KG1 (cell line): ENCODE data around the gene ABCA2.

Experiments used
- DNase-seq: peaks from one replicate; lab custom pipeline; 2025; lab: John Stamatoyannopoulos, UW

The ABCA2 gene

DNA sequence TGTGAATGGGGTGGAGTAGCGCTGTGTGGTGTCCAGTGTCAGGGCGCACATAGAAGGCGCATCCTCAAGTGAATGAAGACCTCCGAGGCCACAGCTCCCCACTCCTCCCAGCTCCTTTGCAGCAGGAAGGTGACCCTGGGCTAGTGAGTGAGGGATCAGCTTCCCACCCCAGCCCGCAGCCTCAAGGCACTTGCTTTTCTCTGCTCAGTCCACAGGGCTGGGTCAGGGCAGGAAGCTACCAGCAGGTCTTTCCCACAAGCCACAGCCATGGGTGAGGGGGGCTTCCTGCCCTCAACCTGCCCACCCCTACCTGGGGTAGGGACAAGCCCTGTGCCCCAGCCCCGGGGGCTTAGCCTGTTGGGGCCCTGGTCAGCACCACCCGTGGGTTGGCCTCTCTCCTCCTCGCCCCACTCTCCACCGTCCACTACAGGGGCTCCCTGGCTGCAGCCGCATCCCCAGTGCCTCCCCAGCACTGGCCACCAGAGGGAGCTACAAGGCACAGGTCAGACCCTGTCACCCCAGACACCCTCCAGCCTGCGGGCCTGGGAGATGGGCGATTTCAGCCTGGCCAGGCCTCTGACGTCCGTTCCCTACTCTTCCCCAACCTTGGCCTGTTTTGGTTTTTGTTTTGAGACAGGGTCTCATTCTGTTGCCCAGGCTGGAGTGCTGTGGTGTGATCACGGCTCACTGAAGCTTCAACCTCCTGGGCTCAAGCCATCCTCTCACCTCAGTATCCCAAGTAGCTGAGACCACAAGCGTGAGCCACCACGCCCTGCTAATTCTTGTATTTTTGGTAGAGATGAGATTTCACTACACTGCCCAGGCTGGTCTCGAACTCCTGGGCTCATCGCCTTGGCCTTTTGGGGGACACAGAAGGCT is 1.3 kb upstream of the ABCA2 start:
- peak; percentile 88 for DNase-seq

DNA sequence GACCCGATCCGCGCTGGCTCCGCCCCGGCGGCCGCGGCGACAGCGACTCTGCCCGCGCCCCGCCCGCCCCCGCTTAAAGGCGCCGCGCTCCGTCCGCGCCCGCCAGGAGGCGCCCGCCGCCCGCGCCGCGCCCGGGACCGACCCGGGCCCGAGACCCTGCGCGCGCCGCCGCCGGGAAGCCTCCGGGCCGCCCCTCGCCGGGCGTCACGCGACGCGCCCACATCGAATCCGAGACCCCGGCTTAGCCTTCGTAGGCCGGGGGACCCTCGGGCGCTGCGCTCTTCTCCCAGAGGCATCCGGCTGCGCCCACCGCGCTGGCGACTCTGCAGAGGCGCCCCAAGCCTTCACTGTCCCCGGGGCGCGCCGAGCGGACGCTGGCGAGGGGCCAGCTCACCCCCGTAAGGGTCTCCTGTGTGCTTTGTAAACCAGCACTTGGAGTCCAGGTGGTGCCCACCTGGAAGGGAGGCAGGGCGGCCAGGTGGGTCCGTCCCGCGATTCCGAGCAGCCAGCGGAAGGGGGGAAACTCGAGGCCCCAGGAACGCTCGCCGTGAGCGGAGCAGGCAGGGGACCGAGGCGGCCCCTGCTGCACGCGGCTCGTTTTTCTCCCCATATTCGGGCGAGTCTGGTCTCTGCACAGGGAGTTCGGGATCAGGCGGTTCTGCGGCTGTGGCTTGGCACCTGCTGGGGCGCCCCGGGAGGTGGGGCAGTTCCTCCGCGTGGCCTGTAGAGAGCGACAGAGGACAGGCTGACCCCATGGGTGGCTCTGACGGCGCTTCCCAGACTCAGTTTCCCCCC is 423 bp upstream of the ABCA2 start:
- peak; percentile 72 for DNase-seq

DNA sequence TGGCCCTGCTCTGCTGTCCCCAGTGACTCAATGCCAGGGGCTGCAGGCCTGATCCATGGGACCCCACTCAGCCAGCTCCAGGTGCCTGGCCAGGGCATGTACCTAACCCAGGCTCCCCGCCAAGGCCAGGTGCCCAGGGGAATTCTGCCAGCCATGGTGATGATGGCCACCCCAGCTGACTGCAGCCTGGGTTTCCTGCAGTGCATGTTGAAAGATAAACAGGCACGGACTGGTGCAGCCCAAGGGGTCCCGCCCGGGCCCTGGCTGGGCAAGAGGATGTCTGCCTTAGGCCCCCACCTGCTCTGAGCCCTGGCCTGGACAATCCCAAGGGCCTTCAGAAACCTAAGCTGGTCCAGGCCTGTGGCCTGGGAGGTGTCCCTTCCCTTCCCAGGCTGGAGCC is 1.2 kb downstream of the ABCA2 start:
- no peak for DNase-seq

DNA sequence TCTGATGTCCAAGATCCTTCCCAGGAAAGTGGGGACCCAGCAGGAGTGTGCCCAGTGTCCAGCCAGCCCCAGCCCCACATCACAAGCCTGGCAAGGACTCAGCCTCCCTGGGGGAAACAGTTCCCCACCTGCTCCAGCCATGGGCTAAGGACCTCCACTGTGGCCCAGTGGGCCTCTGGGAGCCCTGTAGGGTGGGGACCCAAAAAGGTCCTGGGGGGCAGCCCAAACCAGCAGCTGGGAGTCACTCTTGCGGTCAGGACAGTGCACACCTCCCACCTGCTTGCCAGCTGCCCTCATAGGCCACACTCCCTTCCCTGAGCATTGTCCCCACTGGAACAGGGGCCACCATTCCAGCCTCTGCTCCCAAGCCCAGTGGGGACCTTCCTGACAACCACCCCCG is 1.7 kb downstream of the ABCA2 start:
- no peak for DNase-seq

DNA sequence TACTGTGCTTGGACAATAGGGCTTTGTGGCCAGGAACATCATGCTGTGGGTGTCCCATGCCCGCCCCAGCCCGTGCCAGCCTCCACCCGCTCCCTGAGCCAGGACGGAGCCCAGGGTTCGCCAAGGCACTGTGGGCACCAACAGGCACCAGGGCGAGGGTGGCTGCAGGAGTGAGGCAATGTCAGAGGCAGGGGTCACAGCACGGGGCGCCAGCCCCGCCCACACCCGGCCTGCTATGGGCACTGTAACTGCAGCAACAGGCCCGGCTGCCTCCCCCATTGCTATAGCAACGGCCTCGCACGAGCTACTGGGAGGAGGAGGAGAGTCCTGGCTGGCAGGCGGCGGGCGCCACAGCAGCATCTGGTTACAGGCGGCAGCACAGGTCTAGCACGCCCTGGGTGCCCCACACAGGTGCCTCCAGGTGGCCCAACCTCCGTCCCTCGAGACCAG is 2.5 kb downstream of the ABCA2 start:
- no peak for DNase-seq

DNA sequence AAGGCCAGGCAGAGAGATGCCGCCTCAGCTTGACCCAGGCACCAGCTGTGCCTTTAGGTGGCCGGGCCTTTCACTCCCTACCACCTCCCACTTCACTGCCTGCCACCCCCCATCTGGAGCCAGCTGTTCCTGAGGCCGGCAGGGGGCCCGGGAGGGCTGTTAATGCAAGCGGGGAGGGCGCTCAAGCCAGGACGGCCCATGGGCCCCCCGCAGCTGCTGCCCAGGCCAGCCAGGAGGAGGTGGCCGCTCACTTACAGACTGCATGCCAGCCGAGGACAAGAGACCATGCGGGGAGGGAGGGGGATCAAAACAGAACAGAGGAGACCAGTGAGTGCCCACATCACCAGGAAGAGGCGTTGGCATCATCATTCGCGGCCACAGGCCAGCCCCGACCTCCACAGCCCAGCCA is 4.5 kb downstream of the ABCA2 start:
- DNase-seq = no peak

DNA sequence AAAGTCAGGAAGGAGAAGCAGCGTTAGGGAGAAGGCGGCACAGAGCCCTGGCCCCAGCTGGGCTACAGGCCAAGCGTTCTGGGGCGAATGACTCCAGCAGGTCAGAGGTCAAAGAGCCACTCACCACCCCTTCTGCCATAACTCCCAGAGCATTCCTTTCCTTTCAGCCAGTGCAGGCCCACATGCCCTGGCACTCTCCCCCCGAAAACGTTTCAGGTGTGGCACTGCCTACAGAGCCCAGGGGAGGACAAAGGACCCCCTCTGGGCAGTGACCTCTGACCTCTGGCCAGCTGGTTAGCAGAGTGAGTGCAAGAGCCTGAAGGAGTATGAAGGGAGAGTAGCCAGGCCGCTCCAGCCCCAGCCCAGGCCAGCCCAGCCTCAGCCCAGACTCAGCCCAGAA is 4.9 kb downstream of the ABCA2 start:
- DNase-seq = no peak

DNA sequence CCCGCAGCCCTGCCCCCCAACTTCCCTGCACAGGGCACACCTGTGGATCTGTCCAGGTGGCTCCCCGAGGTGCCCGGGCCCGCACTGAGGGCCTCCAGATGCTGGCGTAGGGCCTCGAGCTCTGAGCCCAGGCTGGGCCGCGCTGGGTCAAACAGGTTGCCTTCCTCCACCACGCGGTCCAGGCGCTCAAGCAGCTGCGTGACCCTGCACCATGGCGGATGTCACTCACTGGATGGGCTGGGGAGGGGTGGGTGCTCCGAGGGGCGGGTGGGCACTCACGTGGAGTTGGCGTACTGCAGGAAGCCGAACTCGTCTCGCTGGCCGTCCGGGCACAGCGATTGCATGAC is 5.4 kb downstream of the ABCA2 start:
- DNase-seq = no peak

DNA sequence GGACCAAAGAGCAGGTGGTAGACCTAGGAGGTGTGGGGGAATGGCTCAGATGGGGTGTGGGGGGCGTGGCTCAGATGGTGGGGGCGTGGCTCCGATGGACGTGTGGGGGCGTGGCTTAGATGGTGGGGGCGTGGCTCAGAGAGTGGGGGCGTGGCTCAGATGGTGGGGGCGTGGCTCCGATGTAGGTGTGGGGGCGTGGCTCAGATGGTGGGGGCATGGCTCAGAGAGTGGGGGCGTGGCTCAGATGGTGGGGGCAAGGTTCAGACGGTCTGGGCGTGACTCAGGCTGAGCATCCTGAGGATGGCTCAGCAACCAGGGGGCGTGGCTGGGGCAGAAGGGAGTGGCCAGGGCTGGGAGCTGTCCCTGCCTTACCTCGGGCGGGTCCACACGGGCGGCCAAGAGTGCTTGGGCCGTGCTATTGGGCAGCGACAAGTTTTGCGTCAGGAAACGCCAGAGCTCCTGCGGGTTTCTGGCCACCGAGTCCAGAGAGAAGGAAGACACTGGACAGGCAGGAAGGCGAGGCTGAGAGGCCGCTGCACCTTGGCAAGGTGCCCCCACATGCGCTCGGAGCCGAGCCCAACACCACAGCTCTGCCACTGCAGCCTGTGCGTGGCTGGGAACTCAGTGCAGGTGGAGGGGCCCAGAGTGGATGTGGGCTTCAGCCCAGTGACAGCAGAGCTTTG is 5.9 kb downstream of the ABCA2 start:
- no peak for DNase-seq

DNA sequence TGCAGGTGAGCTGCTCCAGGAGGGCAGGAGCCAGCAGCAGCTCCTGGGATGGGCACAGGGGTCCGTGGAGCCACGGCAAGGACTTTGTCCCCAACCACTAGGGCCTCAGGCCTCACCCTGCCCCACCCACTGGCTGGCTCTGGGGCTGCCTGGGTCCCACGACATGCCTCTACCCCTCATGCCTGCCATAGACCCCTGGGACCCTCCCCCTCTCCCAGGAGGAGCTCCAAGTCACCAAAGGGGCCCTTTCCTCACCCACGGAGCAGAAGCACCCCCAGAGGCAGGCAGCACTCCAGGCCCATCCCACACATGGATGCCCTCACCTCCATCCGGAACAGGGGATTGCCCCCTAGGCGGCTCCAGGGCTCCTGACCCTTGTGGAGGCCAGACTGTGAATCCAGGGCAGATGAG is 6.5 kb downstream of the ABCA2 start:
- DNase-seq = no peak

DNA sequence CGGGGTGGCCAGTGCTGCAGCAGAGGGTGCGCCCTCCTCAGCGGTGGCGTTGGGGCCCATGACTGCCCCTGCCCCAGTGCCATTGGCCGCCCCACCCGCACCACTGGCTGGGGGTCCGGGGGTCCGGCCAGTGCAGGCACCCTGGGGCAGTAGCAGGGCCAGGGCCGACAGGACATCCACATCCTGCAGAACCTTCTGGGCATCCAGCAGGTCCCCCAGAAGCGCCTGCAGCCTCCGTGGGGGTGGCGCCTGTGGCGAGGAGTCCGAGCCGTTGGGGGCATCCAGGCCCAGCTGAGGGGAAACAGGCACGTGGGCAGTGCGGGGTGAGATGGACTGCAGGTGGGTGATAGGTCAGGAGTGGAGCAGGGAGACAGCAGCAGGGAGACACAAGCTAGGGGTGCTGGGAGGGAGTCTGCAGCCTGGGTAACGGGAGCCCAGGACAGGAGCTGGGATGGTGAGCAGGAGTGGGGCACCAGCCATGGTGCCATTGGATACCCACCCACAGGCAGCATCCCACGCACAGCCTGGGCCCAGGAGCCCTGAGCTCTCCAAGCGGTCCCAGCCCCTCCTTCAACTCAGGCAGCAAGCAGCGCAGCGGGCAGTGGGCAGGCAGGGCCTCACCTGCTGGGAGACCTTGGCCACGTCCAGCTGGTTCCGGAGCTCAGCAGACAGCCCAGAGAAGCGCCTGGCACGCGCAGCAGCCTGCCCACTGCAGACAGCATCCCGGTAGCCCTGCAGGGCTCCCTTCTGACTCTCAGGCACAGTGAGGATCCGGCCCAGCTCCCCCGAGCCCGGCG is 7.1 kb downstream of the ABCA2 start:
- DNase-seq = no peak

DNA sequence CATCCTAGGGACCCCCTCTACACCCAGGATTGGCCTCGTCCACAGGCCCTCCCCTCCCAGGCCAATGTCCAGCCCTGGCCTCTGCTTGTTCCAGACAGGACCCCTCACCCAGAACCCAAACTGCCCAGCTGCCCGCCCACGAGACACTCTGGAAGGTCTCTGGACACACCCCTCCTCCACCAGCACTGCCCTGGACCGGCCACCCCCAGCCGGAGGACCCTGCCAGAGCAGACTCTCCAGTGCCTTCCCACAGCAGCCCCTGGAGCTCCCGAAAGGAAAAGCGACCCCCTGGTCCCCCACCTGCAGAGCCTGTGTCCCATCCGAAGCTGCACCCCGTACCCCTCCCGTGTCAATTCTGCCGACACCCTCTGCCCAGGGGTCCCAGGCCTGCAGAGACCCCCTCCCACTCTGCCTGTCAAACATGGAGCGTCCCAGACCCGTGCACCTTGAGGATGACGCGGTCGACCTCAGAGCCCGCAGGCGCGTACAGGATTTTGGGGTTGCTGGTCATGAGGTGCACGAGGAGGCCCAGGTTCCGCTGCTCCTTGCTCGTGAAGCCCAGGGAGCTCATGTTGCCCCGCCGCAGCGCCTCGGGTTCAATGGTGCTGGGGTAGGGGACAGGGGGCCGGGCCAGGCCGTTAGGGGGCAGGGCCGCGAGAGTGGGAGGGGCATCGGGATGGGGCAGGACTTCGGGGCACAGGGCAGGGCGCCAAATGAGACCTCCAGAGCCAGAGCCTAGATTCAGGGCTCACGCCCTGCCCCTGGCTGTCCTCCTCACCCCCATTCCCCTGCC is 8.0 kb downstream of the ABCA2 start:
- DNase-seq = no peak

DNA sequence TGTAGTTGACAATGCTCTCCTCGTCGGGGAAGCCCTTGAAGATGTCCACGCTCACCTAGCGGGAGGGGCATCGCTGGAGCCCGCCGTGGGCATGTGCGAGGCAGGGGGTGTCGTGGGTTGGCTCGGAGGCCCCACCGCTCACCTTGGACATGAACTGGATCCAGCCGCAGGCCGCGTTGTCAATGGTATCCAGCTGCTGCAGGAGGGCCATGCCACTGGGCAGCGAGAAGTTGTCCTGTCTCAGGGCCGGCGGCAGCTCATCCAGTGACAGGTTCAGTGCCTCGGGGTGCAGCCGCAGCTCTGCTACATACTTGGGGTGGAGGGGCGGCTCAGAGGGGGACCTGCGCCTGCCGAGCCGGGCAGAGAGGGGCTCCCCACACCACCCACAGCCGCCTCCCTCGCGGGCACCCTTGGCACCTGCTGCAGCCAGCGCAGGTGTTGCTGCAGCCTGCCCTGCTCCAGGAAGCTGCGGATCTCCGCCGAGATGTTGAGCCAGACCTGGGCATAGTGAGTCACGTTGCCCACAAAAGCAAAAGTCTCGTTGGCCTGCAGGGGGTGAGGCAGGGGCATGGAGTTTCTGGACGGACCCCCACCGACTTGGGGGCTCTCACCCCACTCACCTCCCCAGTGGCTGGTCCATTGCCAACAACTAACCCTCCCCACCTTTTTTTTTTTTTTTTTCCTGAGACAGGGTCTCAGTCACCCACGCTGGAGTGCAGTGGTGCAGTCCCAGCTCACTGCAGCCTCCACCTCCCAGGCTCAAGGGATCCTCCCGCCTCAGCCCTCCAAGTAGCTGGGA is 9.1 kb downstream of the ABCA2 start:
- no peak for DNase-seq

DNA sequence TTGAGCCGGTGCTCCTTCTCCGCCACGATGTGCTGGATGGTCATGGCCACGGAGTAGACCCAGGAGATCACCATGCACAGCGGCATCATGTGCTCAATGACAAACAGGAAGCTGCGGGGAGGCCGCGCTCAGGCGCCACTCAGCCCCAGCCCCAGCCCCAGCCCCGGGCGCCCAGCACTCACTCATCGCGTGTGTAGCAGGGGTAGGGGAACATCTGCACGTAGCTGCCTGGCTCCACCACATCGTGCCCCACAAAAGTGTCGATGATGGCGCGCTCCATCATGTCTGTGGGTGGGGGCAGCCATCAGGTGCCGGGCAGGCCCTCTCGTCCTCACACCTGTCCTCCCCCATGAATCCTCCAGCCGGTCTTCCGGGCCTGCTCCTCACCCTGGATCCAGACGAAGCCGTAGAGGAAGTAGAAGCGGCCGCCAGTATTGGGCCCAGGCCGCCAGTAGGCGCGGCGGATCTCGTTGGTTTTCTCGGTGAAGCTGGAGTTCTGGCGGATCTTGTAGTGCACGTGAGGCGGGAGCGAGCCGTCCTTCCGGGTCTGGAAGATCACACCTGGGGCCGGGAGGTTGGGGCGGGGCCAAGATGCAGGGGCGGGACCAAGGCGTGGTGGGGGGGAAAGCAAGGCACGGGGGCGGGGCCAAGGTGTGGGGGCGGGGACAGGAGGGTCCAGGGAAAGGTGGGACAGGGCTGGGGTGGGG is 10.1 kb downstream of the ABCA2 start:
- no peak for DNase-seq

DNA sequence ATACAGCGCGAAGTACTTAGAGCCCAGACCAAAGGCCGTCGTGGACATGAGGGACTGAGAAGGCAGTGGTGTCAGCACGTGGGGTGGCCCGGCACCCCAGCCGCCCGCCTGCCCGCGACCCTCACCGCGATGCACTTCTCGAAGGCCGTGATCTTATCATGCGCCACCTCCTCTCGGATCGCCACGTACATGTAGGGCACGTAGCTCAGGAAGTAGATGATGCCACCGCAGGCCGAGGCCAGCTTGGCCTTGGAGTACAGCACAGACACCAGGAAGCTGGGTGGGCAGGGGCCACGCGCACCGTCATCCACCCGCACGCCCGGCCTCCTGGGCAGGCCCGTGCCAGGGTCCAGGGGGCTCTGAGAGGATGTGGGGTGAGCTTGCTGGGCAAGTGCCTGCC is 11.0 kb downstream of the ABCA2 start:
- DNase-seq = no peak

DNA sequence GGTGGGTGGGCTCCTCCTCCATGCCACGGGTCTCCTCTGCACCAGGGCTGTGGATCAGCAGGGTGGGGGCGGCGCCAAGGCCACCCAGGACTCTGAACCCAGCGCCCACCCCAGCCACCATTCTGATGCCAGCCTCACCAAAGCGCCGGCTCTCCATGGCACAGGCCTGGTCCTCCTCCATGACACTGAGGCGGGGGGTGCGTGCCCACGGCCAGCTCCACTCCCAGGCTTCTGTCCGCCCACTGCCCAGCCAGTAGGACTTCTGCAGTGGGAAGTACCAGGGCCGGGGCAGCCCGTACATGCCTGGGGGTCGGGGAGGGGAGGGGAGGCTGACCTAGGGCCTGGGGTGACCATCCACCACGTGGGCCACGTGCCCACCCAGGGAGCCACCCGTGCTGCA is 11.6 kb downstream of the ABCA2 start:
- DNase-seq = no peak

DNA sequence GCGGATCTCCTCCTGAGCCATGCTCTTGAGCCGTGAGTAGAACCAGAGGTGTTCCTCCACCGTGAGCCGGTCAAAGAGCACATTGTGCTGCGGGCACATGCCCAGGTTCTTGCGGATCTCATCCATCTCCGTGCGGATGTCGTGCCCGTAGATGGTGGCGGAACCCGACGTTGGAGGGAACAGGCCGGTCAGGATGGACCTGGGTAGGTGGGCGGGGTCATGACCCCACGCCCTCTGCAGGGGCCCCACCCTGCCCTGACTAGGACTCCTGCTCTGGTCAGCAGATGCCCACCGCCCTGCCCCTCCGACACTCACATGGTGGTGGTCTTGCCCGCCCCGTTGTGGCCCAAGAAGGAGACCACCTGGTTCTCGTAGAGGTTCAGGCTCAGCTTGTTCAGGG is 12.1 kb downstream of the ABCA2 start:
- DNase-seq = no peak

DNA sequence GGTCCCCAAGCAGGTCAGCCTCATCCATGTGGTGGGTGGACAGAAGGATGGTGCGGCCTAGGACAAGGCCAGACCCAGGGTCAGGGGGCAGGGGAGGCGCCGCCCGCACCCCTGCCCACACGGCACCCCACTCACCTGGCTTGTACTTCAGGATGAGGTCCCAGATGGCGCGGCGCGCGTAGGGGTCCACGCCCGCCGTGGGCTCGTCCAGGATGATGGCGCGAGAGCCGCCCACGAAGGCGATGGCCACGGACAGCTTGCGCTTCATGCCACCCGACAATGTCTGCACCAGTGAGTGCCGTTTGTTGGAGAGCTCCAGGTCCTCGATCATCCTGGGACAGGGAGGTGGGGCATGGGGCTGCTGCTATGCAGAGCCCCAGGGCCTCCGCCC is 12.5 kb downstream of the ABCA2 start:
- no peak for DNase-seq

DNA sequence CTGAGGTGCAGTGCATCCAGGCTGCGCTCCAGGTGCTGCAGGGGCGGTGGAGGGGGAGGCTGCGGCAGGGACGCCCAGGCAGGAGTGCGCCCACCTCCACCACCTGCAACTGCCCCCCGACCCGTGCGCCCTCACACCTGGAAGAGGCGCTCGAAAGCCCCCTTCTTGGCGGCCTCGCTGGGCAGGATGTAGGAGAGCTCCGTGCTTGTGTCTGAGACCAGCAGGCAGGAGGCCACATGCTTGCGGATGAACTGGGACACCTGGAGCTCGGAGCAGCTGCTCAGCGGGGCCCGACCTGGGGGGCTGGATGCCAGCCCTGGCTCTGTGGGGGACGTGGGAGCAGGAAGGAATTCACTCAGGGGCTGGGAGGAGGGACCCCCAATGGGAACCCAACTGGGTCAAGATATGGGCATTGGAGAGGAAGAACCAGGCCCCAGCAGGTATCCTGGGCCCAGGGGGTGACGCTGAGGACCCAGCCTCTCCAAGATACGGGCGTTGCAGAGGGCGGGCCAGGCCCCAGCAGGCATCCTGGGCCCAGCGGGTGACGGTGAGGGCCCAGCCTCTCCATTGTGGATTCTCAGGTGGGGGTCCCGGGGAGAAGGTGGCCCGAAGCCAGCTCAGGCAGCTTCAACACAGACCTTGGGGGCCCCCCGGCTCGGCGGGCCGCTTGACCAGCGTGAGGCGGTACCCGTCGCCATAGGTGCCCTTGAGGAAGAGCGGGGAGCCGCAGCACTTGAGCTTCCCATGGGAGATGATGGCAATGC is 13.1 kb downstream of the ABCA2 start:
- DNase-seq = no peak
